Type B pancreatic cell (in vitro differentiated cells): ENCODE data around the gene PTPN13. TPM values are rescaled to one million over a fixed set of nuclear protein-coding genes. Genes with fewer than 3 reads are reported as not detected.

ENCODE experiments used
- DNase-seq: peaks from one replicate; pipeline ENCODE4 v3.0.0; 2021; ENCODE audit warnings: mixed read lengths; ENCODE audit not compliant: unreplicated experiment; ENCODE audit errors: extremely low spot score
- H3K27ac Mint-ChIP-seq: 2 replicates; pipeline ENCODE4 v1.8.0; 2021; ENCODE audit warnings: mild to moderate bottlenecking, mixed read lengths
- H3K27me3 Mint-ChIP-seq: 2 replicates; pipeline ENCODE4 v1.8.0; 2021; ENCODE audit warnings: mixed read lengths
- H3K36me3 Mint-ChIP-seq: 2 replicates; pipeline ENCODE4 v1.8.0; 2021; ENCODE audit warnings: mixed read lengths
- H3K4me1 Mint-ChIP-seq: one replicate; pipeline ENCODE4 v1.8.0; 2021; ENCODE audit warnings: mixed read lengths; ENCODE audit not compliant: unreplicated experiment
- H3K4me3 Mint-ChIP-seq: 2 replicates; pipeline ENCODE4 v1.8.0; 2021; ENCODE audit warnings: mild to moderate bottlenecking, mixed read lengths
- H3K9me3 Mint-ChIP-seq: 2 replicates; pipeline ENCODE4 v1.8.0; 2021; ENCODE audit warnings: mixed read lengths
- CTCF ChIP-seq: fragments of 200-600 bp; sonication (generic); conservative IDR thresholded peaks from 2 replicates; pipeline ENCODE4 v1.5.0; 2021; ENCODE audit warnings: antibody characterized with exemption, mild to moderate bottlenecking
- total RNA-seq: library from RNA; stranded (reverse); gene quantifications from 2 replicates; pipeline ENCODE4 v1.2.1, GENCODE V29; 2021; ENCODE audit warnings: low replicate concordance

Gene PTPN13
- total RNA-seq, 1 donor from 2014 or later: 69.0 TPM

- no peaks in the 10 kb centered on the region for H3K27me3 Mint-ChIP-seq
These were observed 261.5 kb downstream of the PTPN13 start for GRCh38 chr4:86855572-86855971.

GRCh38 chr4:86856896-86857295, 262.8 kb downstream of the PTPN13 start:
- peaks cover 10% of the 10 kb centered on the region for H3K4me1 Mint-ChIP-seq
- H3K4me3 Mint-ChIP-seq: no peak overlapping the region
- H3K27me3 Mint-ChIP-seq: no peaks in the 10 kb centered on the region
- H3K36me3 Mint-ChIP-seq: no peaks in the 10 kb centered on the region
- peak overlapping the region; percentile 70 for H3K27ac Mint-ChIP-seq
- no peak for DNase-seq
- TF ChIP-seq CTCF: no peak
- H3K9me3 Mint-ChIP-seq: no peaks in the 10 kb centered on the region

More at GRCh38 chr4:86855572-86855971, 261.5 kb downstream of the PTPN13 start:
- Mint-ChIP-seq H3K9me3 (no peaks in the 10 kb centered on the region), H3K27ac (peak overlapping the region; percentile 70), H3K4me1 (peaks cover 12% of the 10 kb centered on the region), H3K4me3 (peak overlapping the region; percentile 38), H3K36me3 (no peaks in the 10 kb centered on the region)
- TF ChIP-seq CTCF: no peak
- DNase-seq: no peak

- H3K27ac Mint-ChIP-seq: peak overlapping the region; percentile 70
- no peak for DNase-seq
- H3K36me3 Mint-ChIP-seq: no peaks in the 10 kb centered on the region
- TF ChIP-seq CTCF: no peak
- no peaks in the 10 kb centered on the region for H3K9me3 Mint-ChIP-seq
- no peaks in the 10 kb centered on the region for H3K27me3 Mint-ChIP-seq
- H3K4me3 Mint-ChIP-seq: no peak overlapping the region
- H3K4me1 Mint-ChIP-seq: peaks cover 10% of the 10 kb centered on the region
These were observed 263.4 kb downstream of the PTPN13 start for GRCh38 chr4:86857341-86858052.

Other genes starting within 250 kb of the PTPN13 start
- 7.9 and 19.1 TPM in 2 replicates for gene MAPK10, start 234.3 kb upstream of the PTPN13 start, total RNA-seq